ENCODE data around the gene CBLN4. TPM values are rescaled to one million over a fixed set of nuclear protein-coding genes. Genes with fewer than 3 reads are reported as not detected.

CBLN4 gene
- total and polyA plus RNA-seq, 2 of the 8 experiments (the other 6 are each of a cell fraction or from before 2014, with no cell fraction given) = 0.03 to 0.13 TPM

GRCh38 chr20:55947701-55948100, 57.6 kb downstream of the CBLN4 start (continued):
- TF ChIP-seq GABPA (IDR thresholded peaks at IDR 0.05; ENCODE audit: borderline replicate concordance, insufficient read depth, low read length) (no peak), POLR2A (IDR thresholded peaks at IDR 0.05; ENCODE audit: control extremely low read depth in 1 of 2, low read depth in 2 of 2, low read length in 2 of 2) (no peak), ASH2L (IDR thresholded peaks at IDR 0.05; ENCODE audit: low read length) (no peak), RBBP5 (IDR thresholded peaks at IDR 0.05; ENCODE audit: borderline replicate concordance, low read depth, low read length) (no peak)

Other genes with a start within 250 kb of the CBLN4 start
- gene MC3R, start 243.2 kb upstream of the CBLN4 start, total RNA-seq (2021; fragmentation: NEBNext Ultra II Directional; extraction: Animal tissue kit (Norgen Biotek cat#: 25700)) = not detected in 2 replicates
- gene MC3R, start 243.2 kb upstream of the CBLN4 start, polyA plus RNA-seq (2011; rRNA removed) = not detected in 2 replicates

All from H1 (cell line).